Uterus (tissue), 4 donors: ENCODE measurements around the gene OSBP. TPM values are rescaled to one million over a fixed set of nuclear protein-coding genes. Genes with fewer than 3 reads are reported as not detected.

ENCODE experiments used
- DNase-seq, 2 donors: peaks; one replicate each; pipeline ENCODE4 v3.0.0-alpha.2; 2019 to 2020
- H3K27ac ChIP-seq, 2 donors: fragments of 200-600 bp; sonication (generic); 1 replicate in 1 of 2; 2 replicates in 1 of 2; pipeline ENCODE4 v1.5.1; 2016 to 2018
- H3K27me3 ChIP-seq, 2 donors: fragments of 200-600 bp; sonication (generic); one replicate each; pipeline ENCODE4 v1.5.1; 2018 to 2019; ENCODE audit warnings: control low read depth in 1 of 2
- H3K36me3 ChIP-seq, 2 donors: fragments of 200-600 bp; sonication (generic); one replicate each; pipeline ENCODE4 v1.5.1; 2019; ENCODE audit warnings: control low read depth in 1 of 2
- H3K4me1 ChIP-seq, 2 donors: fragments of 200-600 bp; sonication (generic); one replicate each; pipeline ENCODE4 v1.5.1; 2018 to 2019; ENCODE audit warnings: control low read depth in 1 of 2
- H3K4me3 ChIP-seq, 2 donors: fragments of 200-600 bp; sonication (generic); 1 replicate in 1 of 2; 2 replicates in 1 of 2; pipeline ENCODE4 v1.5.1; 2018 to 2019; ENCODE audit warnings: mild to moderate bottlenecking in 1 of 2
- H3K9me3 ChIP-seq, 2 donors: fragments of 200-600 bp; sonication (generic); one replicate each; pipeline ENCODE4 v1.5.1; 2019; ENCODE audit warnings: control low read depth in 1 of 2
- POLR2A ChIP-seq, 2 donors: fragments of 450-650 bp; IDR thresholded peaks; one replicate each; pipeline ENCODE4 v1.6.1; 2016; ENCODE audit warnings: antibody characterized with exemption in 2 of 2, mild to moderate bottlenecking in 1 of 2, moderate library complexity in 1 of 2
- intact Hi-C: fragments of 100-400 bp; cut with DNase I; formaldehyde crosslinking; loops from one replicate; pipeline ENCODE4 v1.15.1; 2023; ENCODE audit warnings: low total_unique reads
- total RNA-seq, 4 donors: library from RNA; depleted of rRNA in 3 of 4; stranded (reverse); fragments of >200 nt in 3 of 4; gene quantifications; one replicate each; pipeline versions ENCODE4 v1.1.0 to v1.2.4, GENCODE V29; 2014 to 2023
- TF ChIP-seq, protein P1 (sequence below), 4 experiments: fragments of 200-600 bp in 2 of 4; fragments of 450-650 bp in 2 of 4; sonication (generic) in 2 of 4; IDR thresholded peaks; one replicate each; pipeline ENCODE4 v1.5.1; 2016 to 2019; ENCODE audit warnings: antibody characterized with exemption in 4 of 4, mild to moderate bottlenecking in 2 of 4, moderate library complexity in 1 of 4
- donor health status: DM: yes; HTN: yes; CAD: no.

OSBP gene
- total RNA-seq, 4 donors from 2014 or later = 27.4 to 51.0 (median 41.9) TPM

DNA sequence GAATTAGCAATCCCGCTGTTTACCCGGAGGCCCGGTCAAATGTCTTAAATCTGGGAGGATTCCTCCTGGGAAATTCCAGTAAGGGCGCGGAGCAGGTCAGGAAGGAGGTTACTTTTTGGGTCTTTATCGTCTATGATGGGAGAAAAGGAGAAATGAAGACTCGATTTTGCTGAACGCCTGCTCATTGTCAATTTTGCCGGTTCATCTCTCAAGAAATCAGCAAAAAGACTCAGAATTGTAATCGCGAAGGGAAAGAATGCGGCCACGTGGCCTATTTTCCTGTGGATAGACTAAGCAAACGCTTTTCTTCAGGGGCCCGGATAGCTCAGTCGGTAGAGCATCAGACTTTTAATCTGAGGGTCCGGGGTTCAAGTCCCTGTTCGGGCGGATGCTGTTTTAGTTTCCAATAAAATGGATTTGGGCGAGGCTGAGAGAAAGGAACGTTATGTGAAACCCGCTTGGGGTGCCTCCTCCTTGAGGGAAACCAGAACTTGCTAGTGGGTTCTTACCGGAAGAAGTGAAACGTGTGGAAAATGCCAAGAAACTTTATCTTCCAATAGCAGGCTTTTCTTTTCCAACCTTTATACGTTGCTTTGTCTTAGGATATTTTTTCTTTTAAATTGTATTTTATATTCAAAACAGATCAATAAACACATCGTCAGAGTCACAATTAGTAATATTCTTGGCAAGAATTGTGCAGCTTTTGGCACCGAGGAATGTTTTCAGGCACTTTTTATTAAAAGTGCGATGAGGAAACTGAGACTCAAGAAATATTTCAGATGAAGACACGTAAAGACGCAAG is 59.3 kb downstream of the OSBP start:
- no peaks in the 10 kb centered on the region for H3K4me1 ChIP-seq
- no peaks in the 10 kb centered on the region for H3K36me3 ChIP-seq
- H3K9me3 ChIP-seq = no peaks in the 10 kb centered on the region
- peak overlapping the region; percentile 60 to 63 for H3K27ac ChIP-seq
- TF ChIP-seq, protein P1, sequence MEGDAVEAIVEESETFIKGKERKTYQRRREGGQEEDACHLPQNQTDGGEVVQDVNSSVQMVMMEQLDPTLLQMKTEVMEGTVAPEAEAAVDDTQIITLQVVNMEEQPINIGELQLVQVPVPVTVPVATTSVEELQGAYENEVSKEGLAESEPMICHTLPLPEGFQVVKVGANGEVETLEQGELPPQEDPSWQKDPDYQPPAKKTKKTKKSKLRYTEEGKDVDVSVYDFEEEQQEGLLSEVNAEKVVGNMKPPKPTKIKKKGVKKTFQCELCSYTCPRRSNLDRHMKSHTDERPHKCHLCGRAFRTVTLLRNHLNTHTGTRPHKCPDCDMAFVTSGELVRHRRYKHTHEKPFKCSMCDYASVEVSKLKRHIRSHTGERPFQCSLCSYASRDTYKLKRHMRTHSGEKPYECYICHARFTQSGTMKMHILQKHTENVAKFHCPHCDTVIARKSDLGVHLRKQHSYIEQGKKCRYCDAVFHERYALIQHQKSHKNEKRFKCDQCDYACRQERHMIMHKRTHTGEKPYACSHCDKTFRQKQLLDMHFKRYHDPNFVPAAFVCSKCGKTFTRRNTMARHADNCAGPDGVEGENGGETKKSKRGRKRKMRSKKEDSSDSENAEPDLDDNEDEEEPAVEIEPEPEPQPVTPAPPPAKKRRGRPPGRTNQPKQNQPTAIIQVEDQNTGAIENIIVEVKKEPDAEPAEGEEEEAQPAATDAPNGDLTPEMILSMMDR (IDR thresholded peaks at IDR 0.05) = no peak
- TF ChIP-seq POLR2A (IDR thresholded peaks at IDR 0.05) = no peak
- peak; percentile 61 to 64 for DNase-seq
- intact Hi-C loops = no loop called here
- no peaks in the 10 kb centered on the region for H3K27me3 ChIP-seq
- H3K4me3 ChIP-seq = peak overlapping the region in 1 of 2 donors; percentile 11

DNA sequence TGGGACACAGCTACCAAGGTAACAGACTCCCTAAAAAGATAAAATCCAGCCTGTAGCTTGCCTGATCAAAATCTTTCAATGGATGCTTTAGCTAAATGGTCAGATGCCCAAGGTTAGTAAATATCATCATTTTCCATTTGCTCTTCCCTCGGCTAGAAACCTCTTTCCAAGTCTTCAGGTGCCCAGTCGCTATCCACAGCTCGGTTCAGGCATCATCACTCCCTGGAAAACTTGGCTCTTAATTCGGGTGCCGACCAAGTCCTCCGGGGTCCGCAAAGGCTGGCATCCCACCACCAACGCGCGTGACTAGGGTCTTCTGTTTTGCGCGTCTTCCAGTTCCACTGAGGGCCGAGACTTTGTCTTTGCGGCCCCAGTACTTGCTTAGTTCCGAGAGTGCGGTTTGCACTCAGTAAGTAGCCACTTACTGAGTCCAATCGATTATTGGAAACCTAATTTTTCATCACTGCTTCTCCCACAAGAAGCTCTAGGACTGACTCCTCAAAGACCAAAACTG is 59.9 kb downstream of the OSBP start:
- Histone ChIP-seq H3K27me3 (no peaks in the 10 kb centered on the region), H3K4me1 (no peaks in the 10 kb centered on the region), H3K4me3 (peak overlapping the region in 1 of 2 donors; percentile 11), H3K9me3 (no peaks in the 10 kb centered on the region), H3K36me3 (no peaks in the 10 kb centered on the region), H3K27ac (peak overlapping the region; percentile 60 to 63)
- intact Hi-C loops = no loop called here
- no peak for DNase-seq
- TF ChIP-seq, protein P1 (IDR thresholded peaks at IDR 0.05) = no peak
- no peak for TF ChIP-seq POLR2A (IDR thresholded peaks at IDR 0.05)

DNA sequence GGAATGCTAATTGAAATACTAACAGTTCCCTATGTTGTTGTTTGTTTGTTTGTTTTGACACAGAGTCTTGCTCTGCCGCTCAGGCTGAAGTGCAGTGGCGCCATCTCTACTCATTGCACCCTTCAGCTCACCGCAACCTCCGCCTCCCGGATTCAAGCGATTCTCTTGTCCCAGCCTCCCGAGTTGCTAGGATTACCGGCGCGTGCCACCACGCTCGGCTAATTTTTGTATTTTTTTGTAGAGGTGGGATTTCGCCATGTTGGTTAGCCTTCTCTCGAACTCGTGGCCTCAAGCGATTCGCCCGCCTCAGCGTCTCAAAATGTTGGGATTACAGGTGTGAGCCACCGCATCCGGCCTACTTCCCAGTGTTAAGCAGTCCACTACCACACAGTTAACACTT is 62.3 kb downstream of the OSBP start:
- intact Hi-C loops = no loop called here
- H3K36me3 ChIP-seq = no peaks in the 10 kb centered on the region
- no peaks in the 10 kb centered on the region for H3K9me3 ChIP-seq
- H3K27me3 ChIP-seq = no peaks in the 10 kb centered on the region
- H3K27ac ChIP-seq = no peak overlapping the region
- H3K4me1 ChIP-seq = no peaks in the 10 kb centered on the region
- H3K4me3 ChIP-seq = no peak overlapping the region
- TF ChIP-seq, protein P1 (IDR thresholded peaks at IDR 0.05) = no peak
- no peak for TF ChIP-seq POLR2A (IDR thresholded peaks at IDR 0.05)
- DNase-seq = no peak

DNA sequence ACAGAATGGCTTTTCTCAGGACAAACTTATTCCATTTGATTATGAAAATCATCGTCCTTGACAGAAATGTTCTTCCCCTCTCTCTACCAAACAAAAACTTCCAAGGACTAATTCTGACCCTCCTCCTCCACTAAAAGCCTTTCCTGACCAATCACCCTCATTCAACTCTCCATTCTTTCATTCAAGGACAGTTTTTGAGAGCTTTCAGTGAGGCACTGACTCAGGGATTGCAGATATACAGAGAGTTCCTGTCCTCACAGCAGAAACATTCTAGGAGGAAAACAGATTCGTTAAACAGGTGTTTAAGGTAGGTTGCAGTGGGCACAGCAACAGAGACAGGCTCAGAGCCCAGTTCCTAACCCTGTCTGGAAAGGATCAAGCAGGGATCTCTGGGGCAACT is 62.7 kb downstream of the OSBP start:
- TF ChIP-seq, protein P1 (IDR thresholded peaks at IDR 0.05) = no peak
- no peak for TF ChIP-seq POLR2A (IDR thresholded peaks at IDR 0.05)
- Histone ChIP-seq H3K4me1 (no peaks in the 10 kb centered on the region), H3K27me3 (no peaks in the 10 kb centered on the region), H3K9me3 (no peaks in the 10 kb centered on the region), H3K36me3 (no peaks in the 10 kb centered on the region), H3K27ac (peak overlapping the region; percentile 94 to 98), H3K4me3 (peak overlapping the region in 1 of 2 donors; percentile 45)
- DNase-seq = no peak
- intact Hi-C loops = no loop called here
